Calu3 (cell line): ENCODE measurements around the gene MNT. TPM values are rescaled to one million over a fixed set of nuclear protein-coding genes. Genes with fewer than 3 reads are reported as not detected.

Experiments
- BruUV-seq: library from RNA; stranded (reverse); fragments of 400-500 nt; replicated peaks from 2 replicates; lab custom pipeline; 2021; lab: Mats Ljungman, UMichigan
- CTCF ChIA-PET: fragments of 300-600 bp; sonication (Branson Sonifier 250); formaldehyde crosslinking; loops from one replicate; lab custom pipeline; 2022; ENCODE audit warnings: antibody characterized with exemption; lab: Charles Lee
- DNase-seq: peaks from one replicate; pipeline ENCODE4 v3.0.0; 2022
- H3K27ac Mint-ChIP-seq: one replicate; pipeline ENCODE4 v1.8.0; 2022; ENCODE audit warnings: mixed read lengths; ENCODE audit not compliant: unreplicated experiment
- H3K27me3 Mint-ChIP-seq: one replicate; pipeline ENCODE4 v1.8.0; 2022; ENCODE audit warnings: mixed read lengths; ENCODE audit not compliant: unreplicated experiment
- H3K36me3 Mint-ChIP-seq: one replicate; pipeline ENCODE4 v1.8.0; 2022; ENCODE audit warnings: mild to moderate bottlenecking, moderate library complexity, mixed read lengths; ENCODE audit not compliant: insufficient read depth, unreplicated experiment
- H3K4me1 Mint-ChIP-seq: one replicate; pipeline ENCODE4 v1.8.0; 2022; ENCODE audit warnings: mild to moderate bottlenecking, low read depth, mixed read lengths; ENCODE audit not compliant: unreplicated experiment
- H3K4me3 Mint-ChIP-seq: one replicate; pipeline ENCODE4 v1.8.0; 2022; ENCODE audit warnings: mild to moderate bottlenecking, low read depth, moderate library complexity, mixed read lengths; ENCODE audit not compliant: unreplicated experiment
- H3K9me3 Mint-ChIP-seq: one replicate; pipeline ENCODE4 v1.8.0; 2022; ENCODE audit warnings: low read depth, mixed read lengths; ENCODE audit not compliant: unreplicated experiment
- intact Hi-C: fragments of 100-400 bp; cut with micrococcal nuclease; formaldehyde crosslinking; loops from one replicate; pipeline ENCODE4 v1.10.0; 2022; ENCODE audit not compliant: unreplicated experiment
- total RNA-seq: library from RNA; stranded (reverse); gene quantifications from 2 replicates; pipeline ENCODE4 v1.2.3, GENCODE V29; 2022
- TF ChIP-seq, protein P1 (sequence below): fragments of 200-600 bp; IDR thresholded peaks from one replicate; pipeline ENCODE4 v1.8.0; 2022; ENCODE audit warnings: antibody characterized with exemption; ENCODE audit not compliant: unreplicated experiment

Gene MNT
- total RNA-seq, 1 experiment from 2014 or later: 32.1 TPM

DNA sequence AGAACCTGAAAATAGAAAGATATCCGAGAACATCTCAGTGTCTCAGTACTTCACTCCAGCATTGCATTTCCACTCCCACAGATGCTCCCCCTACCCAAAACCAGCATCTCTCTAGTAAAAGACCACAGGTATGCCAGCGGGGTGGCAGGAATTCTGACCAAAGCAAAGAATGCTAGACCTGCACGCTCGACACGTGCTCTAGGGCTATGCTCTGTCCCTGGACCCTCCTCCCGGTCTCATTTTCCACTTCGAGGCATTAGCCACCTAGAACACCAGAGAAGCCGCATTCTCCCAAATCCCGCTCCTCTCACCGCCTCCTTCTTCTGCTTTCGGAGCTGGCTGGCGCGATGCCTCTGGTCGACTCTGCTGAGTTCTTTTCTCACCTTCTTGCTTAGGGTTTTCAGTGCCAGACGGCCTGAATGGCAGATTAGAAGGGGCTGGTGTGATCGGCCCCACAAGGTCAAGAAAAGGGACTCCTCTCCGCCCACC is 65.1 kb downstream of the MNT start:
- intact Hi-C loops: no loop called here
- TF ChIP-seq, protein P1, sequence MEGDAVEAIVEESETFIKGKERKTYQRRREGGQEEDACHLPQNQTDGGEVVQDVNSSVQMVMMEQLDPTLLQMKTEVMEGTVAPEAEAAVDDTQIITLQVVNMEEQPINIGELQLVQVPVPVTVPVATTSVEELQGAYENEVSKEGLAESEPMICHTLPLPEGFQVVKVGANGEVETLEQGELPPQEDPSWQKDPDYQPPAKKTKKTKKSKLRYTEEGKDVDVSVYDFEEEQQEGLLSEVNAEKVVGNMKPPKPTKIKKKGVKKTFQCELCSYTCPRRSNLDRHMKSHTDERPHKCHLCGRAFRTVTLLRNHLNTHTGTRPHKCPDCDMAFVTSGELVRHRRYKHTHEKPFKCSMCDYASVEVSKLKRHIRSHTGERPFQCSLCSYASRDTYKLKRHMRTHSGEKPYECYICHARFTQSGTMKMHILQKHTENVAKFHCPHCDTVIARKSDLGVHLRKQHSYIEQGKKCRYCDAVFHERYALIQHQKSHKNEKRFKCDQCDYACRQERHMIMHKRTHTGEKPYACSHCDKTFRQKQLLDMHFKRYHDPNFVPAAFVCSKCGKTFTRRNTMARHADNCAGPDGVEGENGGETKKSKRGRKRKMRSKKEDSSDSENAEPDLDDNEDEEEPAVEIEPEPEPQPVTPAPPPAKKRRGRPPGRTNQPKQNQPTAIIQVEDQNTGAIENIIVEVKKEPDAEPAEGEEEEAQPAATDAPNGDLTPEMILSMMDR: no peak
- DNase-seq: no peak
- Mint-ChIP-seq H3K27me3 (no peaks in the 10 kb centered on the region), H3K4me1 (no peaks in the 10 kb centered on the region), H3K9me3 (no peaks in the 10 kb centered on the region), H3K4me3 (peak overlapping the region; percentile 99), H3K27ac (peak overlapping the region; percentile 96), H3K36me3 (peaks cover 36% of the 10 kb centered on the region)
- TSS peak; percentile 59 for BruUV-seq
- CTCF ChIA-PET: interaction anchor here (0.7 to 1.2 kb wide), 3 partner anchors 23 to 672 kb away, joined by 3 to 5 read pairs (median 3); no protein-coding TSS in a partner anchor

Other genes with a start within 250 kb of the MNT start
- 13.0 and 13.5 TPM in 2 replicates for gene SMG6, start 97.3 kb downstream of the MNT start, total RNA-seq
- 6.4 and 7.0 TPM in 2 replicates for gene SRR, start 97.1 kb downstream of the MNT start, total RNA-seq
- gene TSR1, start 64.6 kb downstream of the MNT start, total RNA-seq: 34.3 and 36.2 TPM in 2 replicates
- gene SGSM2, start 63.6 kb downstream of the MNT start, total RNA-seq: 50.3 and 54.9 TPM in 2 replicates
- gene METTL16, start 110.8 kb upstream of the MNT start, total RNA-seq: 27.8 and 28.6 TPM in 2 replicates
- 88.5 and 99.8 TPM in 2 replicates for gene PAFAH1B1, start 192.6 kb upstream of the MNT start, total RNA-seq